K562 (cell line): ENCODE data around the gene UBA1. TPM values are rescaled to one million over a fixed set of nuclear protein-coding genes. Genes with fewer than 3 reads are reported as not detected.
A peak's percentile ranks its signal among the peaks of the same experiment; 100 is the strongest.

Experiments
- ATF1 ChIP-seq, 2 experiments: fragments of 450-650 bp in 1 of 2; IDR thresholded peaks; 2 replicates each; pipeline ENCODE4 v1.6.1; 2016; ENCODE audit warnings: missing compliant biosample characterization in 1 of 2, missing genetic modification characterization in 1 of 2
- CEBPG ChIP-seq, 3 experiments: fragments of 200-800 bp in 1 of 3; sonication (Bioruptor generic) in 1 of 3; sonication (generic) in 1 of 3; formaldehyde crosslinking in 1 of 3; IDR thresholded peaks in 2 of 3; conservative IDR thresholded peaks in 1 of 3; 2 replicates each; pipeline versions ENCODE4 v1.6.1 to v1.8.0; 2016 to 2022; ENCODE audit warnings: missing compliant biosample characterization in 2 of 3, missing genetic modification characterization in 2 of 3, mild to moderate bottlenecking in 1 of 3, missing genetic modification reagents in 1 of 3
- EGR1 ChIP-seq: fragments of 450-650 bp; conservative IDR thresholded peaks from 2 replicates; pipeline ENCODE4 v1.6.1; 2017; ENCODE audit warnings: mild to moderate bottlenecking
- GABPA ChIP-seq: fragments of 200-800 bp; sonication (Bioruptor generic); conservative IDR thresholded peaks from 2 replicates; pipeline ENCODE4 v1.6.1; 2016; ENCODE audit warnings: low read depth, missing genetic modification characterization, missing compliant biosample characterization
- MECOM ChIP-seq: fragments of 250-450 bp; sonication (Bioruptor Pico); IDR thresholded peaks from 2 replicates; pipeline ENCODE4 v1.8.0; 2022; ENCODE audit warnings: inconsistent platforms
- POLR2AphosphoS2 ChIP-seq: IDR thresholded peaks from 2 replicates; pipeline ENCODE4 v1.6.1; 2012; ENCODE audit warnings: low read length, improper control_type of control experiment
- RBM22 ChIP-seq: fragments of 200-400 bp; formaldehyde crosslinking; IDR thresholded peaks from 2 replicates; pipeline ENCODE4 v1.6.1; 2018; ENCODE audit warnings: low read length, low read depth; ENCODE audit not compliant: poor library complexity, severe bottlenecking
- SMC3 ChIP-seq: conservative IDR thresholded peaks from 2 replicates; pipeline ENCODE4 v1.6.1; 2011; ENCODE audit warnings: low read depth, low read length, improper control_type of control experiment; ENCODE audit not compliant: insufficient read depth
- SOX6 ChIP-seq: fragments of 450-650 bp; IDR thresholded peaks from 2 replicates; pipeline ENCODE4 v1.6.1; 2014; ENCODE audit warnings: mild to moderate bottlenecking
- SUPT5H ChIP-seq: fragments of 450-650 bp; IDR thresholded peaks from 2 replicates; pipeline ENCODE4 v1.6.1; 2016
- TOE1 ChIP-seq, 2 experiments: fragments of 450-650 bp in 1 of 2; sonication (generic) in 1 of 2; formaldehyde crosslinking in 1 of 2; IDR thresholded peaks; 2 replicates each; pipeline versions ENCODE4 v1.7.1 to v1.8.0; 2016 to 2022; ENCODE audit warnings: borderline replicate concordance in 2 of 2, mild to moderate bottlenecking in 2 of 2, antibody characterized with exemption in 1 of 2, inconsistent platforms in 1 of 2, low read depth in 1 of 2, missing genetic modification reagents in 1 of 2, moderate library complexity in 1 of 2
- ZNF175 ChIP-seq: fragments of 200-800 bp; sonication (Bioruptor generic); IDR thresholded peaks from 2 replicates; pipeline ENCODE4 v1.6.1; 2016; ENCODE audit warnings: low read depth, mild to moderate bottlenecking, missing genetic modification characterization, missing compliant biosample characterization
- ZNF3 ChIP-seq: fragments of 250-450 bp; sonication (Bioruptor Pico); IDR thresholded peaks from 2 replicates; pipeline ENCODE4 v1.5.0; 2021; ENCODE audit warnings: mild to moderate bottlenecking, moderate library complexity
- ZNF561 ChIP-seq: fragments of 450-650 bp; formaldehyde crosslinking; conservative IDR thresholded peaks from 2 replicates; pipeline ENCODE4 v1.4.0; 2020; ENCODE audit warnings: mild to moderate bottlenecking, moderate library complexity
- polyA plus RNA-seq, 8 experiments: library from polyadenylated mRNA; depleted of rRNA in 4 of 8; stranded (reverse) in 5 of 8; unstranded in 3 of 8; fragments of >200 nt; fragmentation: Nextera tagmentation in 2 of 8; fragmentation: Illumina TruSeq in 1 of 8; extraction: Ambion mirVana in 2 of 8; extraction: Trizol in 1 of 8; gene quantifications; 2 replicates each; pipeline versions ENCODE4 v1.2.1 to v1.2.3, GENCODE V29; 2011 to 2014; ENCODE audit warnings: inconsistent platforms in 1 of 8, missing spikeins in 1 of 8
- total RNA-seq, 7 experiments: library from RNA; depleted of rRNA in 6 of 7; stranded (reverse); fragments of >200 nt in 6 of 7; fragmentation: Illumina TruSeq in 2 of 7; extraction: Trizol in 2 of 7; gene quantifications; 2 replicates each; pipeline versions ENCODE4 v1.2.1 to v1.2.3, GENCODE V29; 2011 to 2021; ENCODE audit warnings: low replicate concordance in 1 of 7
- TF ChIP-seq, protein P1 (sequence below), 3 experiments: fragments of 200-800 bp in 1 of 3; fragments of 250-450 bp in 1 of 3; fragments of 450-650 bp in 1 of 3; sonication (Bioruptor Pico) in 1 of 3; sonication (Bioruptor generic) in 1 of 3; formaldehyde crosslinking in 1 of 3; IDR thresholded peaks; 2 replicates each; pipeline versions ENCODE4 v1.6.1 to v1.8.0; 2016 to 2022; ENCODE audit warnings: mild to moderate bottlenecking in 2 of 3, missing genetic modification characterization in 2 of 3, missing compliant biosample characterization in 1 of 3, moderate library complexity in 1 of 3
- TF ChIP-seq, protein P2 (sequence below), 3 experiments: IDR thresholded peaks in 2 of 3; conservative IDR thresholded peaks in 1 of 3; 2 replicates each; pipeline ENCODE4 v1.5.1; 2011 to 2012; ENCODE audit warnings: low read length in 3 of 3, mild to moderate bottlenecking in 3 of 3, control low read depth in 2 of 3, improper control_type of control experiment in 1 of 3, inconsistent platforms in 1 of 3, low read depth in 1 of 3, mixed read lengths in 1 of 3, moderate library complexity in 1 of 3; ENCODE audit not compliant: insufficient read depth in 2 of 3
- TF ChIP-seq, protein P3 (sequence below): fragments of 150-350 bp; conservative IDR thresholded peaks from 2 replicates; pipeline ENCODE4 v1.6.1; 2014; ENCODE audit warnings: low read length

The UBA1 gene
- total and polyA plus RNA-seq, 9 of the 15 experiments (the other 6 are each of a cell fraction or from before 2014, with no cell fraction given) = 32.0 to 174 (median 93.6) TPM

DNA sequence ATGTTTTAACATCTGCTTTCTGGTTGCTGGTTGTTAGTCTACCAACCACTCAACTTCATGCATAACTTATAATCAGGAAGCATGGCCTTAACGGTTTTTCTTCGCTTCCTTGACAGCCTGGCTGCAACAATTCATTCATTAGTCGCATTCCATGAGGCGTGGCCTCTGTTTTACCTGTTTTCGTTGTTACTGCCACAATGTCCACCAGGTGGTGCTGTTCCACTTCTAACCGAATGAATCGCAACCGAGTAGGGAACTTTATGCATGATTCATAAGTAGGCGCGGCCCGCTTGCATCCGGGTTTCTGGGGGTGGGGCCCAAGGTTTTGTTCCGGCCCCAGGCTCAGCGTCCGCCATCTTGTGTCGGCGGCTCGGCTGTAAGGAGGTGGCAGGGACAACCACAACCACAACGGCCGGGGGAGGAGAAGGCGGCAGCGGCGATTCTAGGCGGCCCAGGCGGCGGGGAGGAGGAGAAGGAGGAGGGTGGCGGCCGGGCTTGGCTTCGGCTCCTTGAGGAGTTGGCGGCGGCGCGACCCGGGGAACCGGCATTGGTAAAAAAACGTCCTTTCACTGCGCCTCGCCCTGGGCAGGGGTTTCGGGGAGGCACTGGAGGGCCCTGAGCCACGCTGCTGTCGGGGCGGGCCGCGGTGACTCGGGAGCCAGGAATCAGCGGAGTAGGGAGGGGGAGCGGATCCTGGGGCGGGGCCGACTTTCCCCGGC lies at the start of gene UBA1 (continued):
- TF ChIP-seq, protein P1, sequence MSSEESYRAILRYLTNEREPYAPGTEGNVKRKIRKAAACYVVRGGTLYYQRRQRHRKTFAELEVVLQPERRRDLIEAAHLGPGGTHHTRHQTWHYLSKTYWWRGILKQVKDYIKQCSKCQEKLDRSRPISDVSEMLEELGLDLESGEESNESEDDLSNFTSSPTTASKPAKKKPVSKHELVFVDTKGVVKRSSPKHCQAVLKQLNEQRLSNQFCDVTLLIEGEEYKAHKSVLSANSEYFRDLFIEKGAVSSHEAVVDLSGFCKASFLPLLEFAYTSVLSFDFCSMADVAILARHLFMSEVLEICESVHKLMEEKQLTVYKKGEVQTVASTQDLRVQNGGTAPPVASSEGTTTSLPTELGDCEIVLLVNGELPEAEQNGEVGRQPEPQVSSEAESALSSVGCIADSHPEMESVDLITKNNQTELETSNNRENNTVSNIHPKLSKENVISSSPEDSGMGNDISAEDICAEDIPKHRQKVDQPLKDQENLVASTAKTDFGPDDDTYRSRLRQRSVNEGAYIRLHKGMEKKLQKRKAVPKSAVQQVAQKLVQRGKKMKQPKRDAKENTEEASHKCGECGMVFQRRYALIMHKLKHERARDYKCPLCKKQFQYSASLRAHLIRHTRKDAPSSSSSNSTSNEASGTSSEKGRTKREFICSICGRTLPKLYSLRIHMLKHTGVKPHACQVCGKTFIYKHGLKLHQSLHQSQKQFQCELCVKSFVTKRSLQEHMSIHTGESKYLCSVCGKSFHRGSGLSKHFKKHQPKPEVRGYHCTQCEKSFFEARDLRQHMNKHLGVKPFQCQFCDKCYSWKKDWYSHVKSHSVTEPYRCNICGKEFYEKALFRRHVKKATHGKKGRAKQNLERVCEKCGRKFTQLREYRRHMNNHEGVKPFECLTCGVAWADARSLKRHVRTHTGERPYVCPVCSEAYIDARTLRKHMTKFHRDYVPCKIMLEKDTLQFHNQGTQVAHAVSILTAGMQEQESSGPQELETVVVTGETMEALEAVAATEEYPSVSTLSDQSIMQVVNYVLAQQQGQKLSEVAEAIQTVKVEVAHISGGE (CRISPR knock-in tag; IDR thresholded peaks at IDR 0.05) = no peak
- TF ChIP-seq TOE1 (IDR thresholded peaks at IDR 0.05; ENCODE audit: borderline replicate concordance) (peak; percentile 39; the same call in 1 of the 2 replicates), TOE1 (CRISPR knock-in tag; IDR thresholded peaks at IDR 0.05; ENCODE audit: borderline replicate concordance, low read depth) (no peak), RBM22 (peak; percentile 51), EGR1 (0 out of 2 replicates have a peak, but pooled peaks have one; percentile 16), ZNF561 (CRISPR knock-in tag) (no peak), MECOM (CRISPR knock-in tag) (no peak), SMC3 (peak; percentile 89), SOX6 (0 out of 2 replicates have a peak, but pooled peaks have one; percentile 25), ATF1 (CRISPR knock-in tag; IDR thresholded peaks at IDR 0.05) (no peak), ATF1 (tag; IDR thresholded peaks at IDR 0.05) (peak; percentile 38; the same call in 1 of the 2 replicates), GABPA (tag) (0 out of 2 replicates have a peak, but pooled peaks have one; percentile 26), POLR2AphosphoS2 (0 out of 2 replicates have a peak, but pooled peaks have one; percentile 56), CEBPG (CRISPR knock-in tag; IDR thresholded peaks at IDR 0.05) (no peak), CEBPG (tag; conservative IDR thresholded peaks at IDR 0.05 in 1 of 2, IDR thresholded peaks at IDR 0.05 in 1 of 2) (no peak), SUPT5H (peak; percentile 97), ZNF3 (CRISPR knock-in tag) (no peak), ZNF175 (no peak)
- TF ChIP-seq, protein P2, sequence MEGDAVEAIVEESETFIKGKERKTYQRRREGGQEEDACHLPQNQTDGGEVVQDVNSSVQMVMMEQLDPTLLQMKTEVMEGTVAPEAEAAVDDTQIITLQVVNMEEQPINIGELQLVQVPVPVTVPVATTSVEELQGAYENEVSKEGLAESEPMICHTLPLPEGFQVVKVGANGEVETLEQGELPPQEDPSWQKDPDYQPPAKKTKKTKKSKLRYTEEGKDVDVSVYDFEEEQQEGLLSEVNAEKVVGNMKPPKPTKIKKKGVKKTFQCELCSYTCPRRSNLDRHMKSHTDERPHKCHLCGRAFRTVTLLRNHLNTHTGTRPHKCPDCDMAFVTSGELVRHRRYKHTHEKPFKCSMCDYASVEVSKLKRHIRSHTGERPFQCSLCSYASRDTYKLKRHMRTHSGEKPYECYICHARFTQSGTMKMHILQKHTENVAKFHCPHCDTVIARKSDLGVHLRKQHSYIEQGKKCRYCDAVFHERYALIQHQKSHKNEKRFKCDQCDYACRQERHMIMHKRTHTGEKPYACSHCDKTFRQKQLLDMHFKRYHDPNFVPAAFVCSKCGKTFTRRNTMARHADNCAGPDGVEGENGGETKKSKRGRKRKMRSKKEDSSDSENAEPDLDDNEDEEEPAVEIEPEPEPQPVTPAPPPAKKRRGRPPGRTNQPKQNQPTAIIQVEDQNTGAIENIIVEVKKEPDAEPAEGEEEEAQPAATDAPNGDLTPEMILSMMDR (IDR thresholded peaks at IDR 0.05 in 2 of 3, conservative IDR thresholded peaks at IDR 0.05 in 1 of 3; ENCODE audit: insufficient read depth in 2 of 3, low read depth in 1 of 3, low read length in 3 of 3) = peak; percentile 74 to 89 (median 80)
- TF ChIP-seq, protein P3, sequence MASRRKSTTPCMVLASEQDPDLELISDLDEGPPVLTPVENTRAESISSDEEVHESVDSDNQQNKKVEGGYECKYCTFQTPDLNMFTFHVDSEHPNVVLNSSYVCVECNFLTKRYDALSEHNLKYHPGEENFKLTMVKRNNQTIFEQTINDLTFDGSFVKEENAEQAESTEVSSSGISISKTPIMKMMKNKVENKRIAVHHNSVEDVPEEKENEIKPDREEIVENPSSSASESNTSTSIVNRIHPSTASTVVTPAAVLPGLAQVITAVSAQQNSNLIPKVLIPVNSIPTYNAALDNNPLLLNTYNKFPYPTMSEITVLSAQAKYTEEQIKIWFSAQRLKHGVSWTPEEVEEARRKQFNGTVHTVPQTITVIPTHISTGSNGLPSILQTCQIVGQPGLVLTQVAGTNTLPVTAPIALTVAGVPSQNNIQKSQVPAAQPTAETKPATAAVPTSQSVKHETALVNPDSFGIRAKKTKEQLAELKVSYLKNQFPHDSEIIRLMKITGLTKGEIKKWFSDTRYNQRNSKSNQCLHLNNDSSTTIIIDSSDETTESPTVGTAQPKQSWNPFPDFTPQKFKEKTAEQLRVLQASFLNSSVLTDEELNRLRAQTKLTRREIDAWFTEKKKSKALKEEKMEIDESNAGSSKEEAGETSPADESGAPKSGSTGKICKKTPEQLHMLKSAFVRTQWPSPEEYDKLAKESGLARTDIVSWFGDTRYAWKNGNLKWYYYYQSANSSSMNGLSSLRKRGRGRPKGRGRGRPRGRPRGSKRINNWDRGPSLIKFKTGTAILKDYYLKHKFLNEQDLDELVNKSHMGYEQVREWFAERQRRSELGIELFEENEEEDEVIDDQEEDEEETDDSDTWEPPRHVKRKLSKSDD = 0 out of 2 replicates have a peak, but pooled peaks have one; percentile 21
